Activated CD4-positive, CD25-positive, alpha-beta regulatory T cell (primary cell): Measurements from ENCODE around the gene CAVIN1.
"Not testable (repeated sequence)": the region's sequence is repeated elsewhere in the genome, so short reads cannot be mapped to it uniquely, and the experiment has no call there.

ENCODE experiments used
- DNase-seq, 4 experiments: peaks; one replicate each; lab custom pipeline; 2025; lab: John Stamatoyannopoulos, UW

CAVIN1 gene

GRCh38 chr17:42405963-42406495 lies 17.0 kb downstream of the CAVIN1 start:
- DNase-seq = peak; percentile 64 to 82 (median 70)

DNA sequence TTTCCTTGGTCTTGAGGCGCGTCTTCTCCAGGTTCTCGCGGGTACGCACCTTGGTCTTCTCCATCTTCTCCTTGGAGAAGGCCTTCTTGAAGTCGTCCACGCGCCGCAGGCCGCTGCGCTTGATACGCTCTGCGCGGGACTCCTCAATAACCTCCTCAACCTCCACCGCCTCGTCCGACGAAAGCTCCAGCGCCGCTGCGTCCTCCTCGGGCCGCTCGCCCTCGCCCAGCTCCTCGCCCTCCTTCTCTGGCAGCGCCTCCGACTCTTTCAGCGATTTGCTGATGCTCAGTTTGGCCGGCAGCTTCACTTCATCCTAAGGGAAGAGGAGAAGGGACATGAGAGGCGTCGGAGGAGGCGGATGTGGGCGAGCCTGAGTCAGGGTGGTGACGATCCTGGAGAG lies 18.0 kb downstream of the CAVIN1 start:
- DNase-seq = no peak

DNA sequence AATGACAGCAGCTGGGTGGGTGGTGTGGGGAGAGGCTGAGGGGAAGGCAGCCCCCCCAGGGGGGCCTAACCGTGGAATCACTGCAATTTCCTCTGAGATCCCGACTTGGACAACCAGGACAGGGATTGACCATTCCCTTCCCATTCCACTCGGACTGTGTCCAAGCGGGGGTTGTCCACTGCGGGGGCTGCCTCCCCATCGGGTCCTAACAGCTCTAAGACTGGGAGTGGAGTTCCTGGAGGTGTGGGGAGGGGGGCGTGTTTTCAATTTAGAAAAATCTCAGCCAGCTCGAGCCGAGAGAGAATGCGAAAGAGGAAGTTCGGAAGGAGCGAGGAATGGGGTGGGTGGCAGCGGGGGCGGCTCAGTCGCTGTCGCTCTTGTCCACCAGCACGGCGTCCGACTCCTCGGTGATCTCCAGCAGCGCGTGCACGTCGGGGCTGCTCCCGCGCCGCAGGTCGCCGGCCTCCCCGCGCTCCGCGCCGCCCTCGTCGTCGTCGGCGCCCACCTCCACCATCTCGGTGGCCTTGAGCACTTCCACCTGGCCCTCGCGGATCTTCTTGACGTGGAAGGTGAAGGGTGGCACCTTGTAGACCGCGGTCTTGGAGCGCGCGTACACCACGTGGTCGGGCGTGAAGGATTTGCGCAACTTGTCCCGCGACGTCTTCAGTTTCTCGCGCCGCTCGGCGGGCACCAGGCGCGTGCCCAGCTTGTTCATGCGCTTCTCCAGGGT lies 18.6 kb downstream of the CAVIN1 start:
- no peak for DNase-seq

DNA sequence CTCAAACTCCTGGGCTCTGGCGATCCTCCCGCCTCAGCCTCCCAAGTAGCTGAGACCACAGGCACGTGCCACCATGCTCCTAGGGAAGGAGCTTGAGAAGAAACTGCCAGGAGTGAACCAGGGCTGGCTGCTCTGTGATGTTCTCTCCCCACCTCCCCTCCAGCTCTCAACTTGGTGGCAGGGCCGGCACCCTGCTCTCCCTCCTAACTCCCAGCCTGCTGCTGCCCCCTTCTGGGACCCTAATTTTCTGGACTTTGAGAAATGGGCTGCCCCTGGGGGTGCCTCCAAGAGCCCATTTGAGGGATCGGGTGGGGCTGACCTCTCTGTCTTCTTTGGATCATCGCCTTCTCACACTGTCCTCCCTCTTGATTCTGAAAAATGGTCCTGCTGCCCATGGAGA lies 19.9 kb downstream of the CAVIN1 start:
- peak in 1 of 4 experiments; percentile 17 for DNase-seq

DNA sequence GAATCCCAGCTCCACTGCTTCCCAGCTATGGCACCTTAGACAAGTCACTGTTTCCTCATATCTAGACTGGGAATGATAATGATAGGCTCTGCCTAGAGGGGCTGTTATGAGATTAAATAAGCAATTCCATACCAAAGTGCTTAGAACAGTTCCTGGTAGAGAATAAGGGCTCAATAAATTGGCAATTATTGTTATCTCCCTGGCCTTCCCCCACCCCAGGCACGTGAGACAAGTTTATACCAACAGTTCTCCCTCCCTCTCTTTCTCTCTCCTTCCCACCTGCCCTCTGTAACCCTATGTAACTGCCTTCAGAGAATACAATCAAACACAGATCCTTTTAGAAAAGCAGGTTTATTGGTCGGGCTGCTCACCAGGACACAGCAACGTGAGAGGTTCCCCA lies 20.9 kb downstream of the CAVIN1 start:
- DNase-seq = no peak

DNA sequence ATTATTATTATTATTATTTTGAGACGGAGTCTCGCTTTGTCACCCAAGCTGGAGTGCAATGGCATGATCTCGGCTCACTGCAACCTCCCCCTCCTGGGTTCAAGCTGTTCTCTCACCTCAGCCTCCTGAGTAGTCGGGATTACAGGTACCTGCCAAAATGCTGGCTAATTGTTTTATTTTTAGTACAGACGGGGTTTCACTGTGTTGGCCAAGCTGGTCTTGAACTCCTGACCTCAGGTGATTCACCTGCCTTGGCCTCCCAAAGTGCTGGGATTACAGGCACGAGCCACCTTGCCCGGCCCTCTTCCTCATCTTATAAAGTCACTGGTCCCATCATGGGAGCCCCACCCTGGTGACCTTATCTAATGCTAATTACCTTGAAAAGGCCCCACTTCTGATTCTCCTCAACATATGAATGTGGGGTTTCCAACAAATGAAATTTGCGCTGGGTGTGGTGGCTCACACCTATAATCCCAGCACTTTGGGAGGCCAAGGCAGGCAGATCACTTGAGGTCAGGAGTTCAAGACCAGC lies 22.1 kb downstream of the CAVIN1 start:
- not testable (repeated sequence) for DNase-seq

DNA sequence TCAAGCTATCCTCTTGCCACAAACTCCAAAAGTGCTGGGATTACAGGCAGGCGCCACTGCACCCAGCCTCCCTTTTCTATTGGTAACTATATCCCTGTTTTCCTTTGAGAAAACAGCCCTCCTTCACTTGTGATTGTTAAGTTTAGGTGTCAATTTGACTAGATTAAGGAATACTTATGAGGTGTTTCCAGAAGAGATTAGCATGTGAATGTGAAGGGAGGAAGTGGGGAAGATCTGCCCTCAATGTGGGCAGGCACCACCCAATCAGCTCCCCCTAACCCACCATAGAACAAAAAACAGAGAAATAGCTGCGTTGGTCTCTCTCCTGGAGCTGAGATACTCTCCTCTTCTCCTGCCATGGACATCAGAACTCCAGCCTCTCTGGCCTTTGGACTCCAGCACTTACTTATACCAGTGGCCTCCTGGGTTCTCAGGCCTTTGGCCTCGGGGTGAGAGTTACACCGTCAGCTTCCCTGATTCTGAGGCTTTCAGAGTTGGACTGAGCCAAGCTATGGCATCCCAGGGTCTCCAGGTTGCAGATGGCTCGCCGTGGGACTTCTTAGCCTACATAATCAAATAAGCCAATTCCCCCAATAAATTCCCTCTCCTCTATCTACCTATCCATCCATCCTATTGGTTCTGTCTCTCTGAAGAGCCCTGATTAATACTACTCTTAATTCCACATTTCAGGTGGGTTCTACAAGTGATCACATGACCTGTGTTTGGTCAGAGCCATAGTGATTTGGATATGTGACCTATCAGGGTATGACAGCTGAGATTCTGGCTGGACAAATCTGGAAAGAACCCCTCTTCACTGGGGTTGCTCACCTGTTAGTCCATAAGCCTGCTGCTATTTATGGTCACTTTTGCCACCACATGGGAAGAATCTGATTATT lies 22.9 kb downstream of the CAVIN1 start:
- DNase-seq = no peak

DNA sequence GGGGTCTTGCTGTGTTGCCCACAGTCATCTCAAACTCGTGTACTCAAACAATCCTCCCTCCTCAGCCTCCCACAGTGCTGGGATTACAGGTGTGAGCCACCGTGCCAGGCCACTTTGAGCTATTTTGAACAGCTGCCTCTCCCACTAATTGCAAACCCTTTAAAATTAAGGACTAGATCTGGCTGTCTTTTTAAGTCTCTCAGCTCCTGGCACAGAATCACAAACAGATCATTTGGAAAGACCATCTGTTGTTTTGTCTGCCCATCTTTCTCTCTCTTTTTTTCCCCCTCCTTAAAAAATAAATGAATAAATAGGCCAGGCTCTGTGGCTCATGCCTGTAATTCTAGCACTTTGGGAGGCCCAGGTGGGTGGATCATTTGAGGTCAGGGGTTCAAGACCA lies 23.9 kb downstream of the CAVIN1 start:
- DNase-seq = no peak

DNA sequence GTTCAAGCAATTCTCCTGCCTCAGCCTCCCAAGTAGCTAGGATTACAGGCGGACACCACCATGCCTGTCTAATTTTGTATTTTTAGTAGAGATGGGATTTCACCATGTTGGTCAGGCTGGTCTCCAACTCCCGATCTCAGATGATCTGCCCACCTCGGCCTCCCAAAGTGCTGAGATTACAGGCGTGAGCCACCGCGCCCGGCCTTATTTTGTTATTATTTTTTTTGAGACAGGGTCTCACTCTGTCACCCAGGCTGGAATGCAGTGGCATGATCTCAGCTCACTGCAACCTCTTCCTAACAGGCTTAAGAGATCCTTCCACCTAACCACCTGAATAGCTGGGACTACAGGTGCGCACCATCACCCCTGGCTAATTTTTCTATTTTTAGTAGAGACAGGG lies 27.5 kb downstream of the CAVIN1 start:
- not testable (repeated sequence) for DNase-seq

- DNase-seq = no peak
These were observed 28.2 kb downstream of the CAVIN1 start for GRCh38 chr17:42394838-42395237.

DNA sequence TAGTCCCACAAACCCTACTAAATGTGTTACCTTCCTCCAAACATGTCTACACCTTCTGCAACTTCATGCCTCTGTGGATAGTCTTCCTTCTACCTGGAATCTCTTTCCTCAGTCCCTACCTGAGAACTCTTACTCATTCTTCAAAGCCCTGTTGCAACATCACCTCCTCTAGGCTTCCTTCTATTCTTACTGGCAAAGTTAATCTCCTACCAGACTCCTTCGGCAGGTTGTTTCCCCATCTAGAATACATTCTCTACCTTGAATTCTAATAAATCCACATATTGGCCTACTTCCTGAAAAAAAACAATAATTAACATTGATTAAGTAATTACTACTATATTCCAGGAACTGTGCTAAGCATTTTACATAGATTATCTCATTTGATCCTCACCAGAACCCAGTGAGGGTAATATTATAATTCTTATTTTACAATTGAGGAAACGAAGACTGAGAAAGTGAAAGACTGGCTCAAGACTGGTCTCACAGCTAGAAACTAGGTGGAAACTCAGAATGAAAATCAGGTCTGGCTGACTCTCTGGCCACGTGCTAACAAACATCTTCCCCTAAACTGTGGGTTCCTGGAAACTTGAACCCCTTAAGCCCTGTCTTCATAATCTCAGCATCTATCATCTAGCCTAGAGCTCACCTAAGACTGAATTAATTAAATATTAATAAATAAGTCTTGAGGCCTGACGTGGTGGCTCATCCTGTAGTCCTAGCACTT lies 30.2 kb downstream of the CAVIN1 start:
- no peak for DNase-seq

DNA sequence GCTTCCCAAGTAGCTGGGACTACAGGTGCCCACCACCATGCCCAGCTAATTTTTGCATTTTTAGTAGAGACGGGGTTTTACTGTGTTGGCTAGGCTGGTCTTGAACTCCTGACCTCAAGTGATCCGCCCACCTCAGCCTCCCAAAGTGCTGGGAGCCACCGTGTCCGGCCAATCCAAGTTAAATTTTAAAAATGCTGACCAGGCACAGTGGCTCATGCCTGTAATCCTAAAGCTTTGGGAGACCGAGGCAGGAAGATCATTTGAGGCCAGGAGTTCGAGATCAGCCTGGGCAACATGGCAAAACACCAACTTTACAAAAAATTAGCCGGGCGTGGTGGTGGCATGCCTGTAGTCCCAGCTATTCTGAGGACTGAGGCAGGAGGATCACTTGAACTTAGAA lies 31.6 kb downstream of the CAVIN1 start:
- DNase-seq = not testable (repeated sequence)

DNA sequence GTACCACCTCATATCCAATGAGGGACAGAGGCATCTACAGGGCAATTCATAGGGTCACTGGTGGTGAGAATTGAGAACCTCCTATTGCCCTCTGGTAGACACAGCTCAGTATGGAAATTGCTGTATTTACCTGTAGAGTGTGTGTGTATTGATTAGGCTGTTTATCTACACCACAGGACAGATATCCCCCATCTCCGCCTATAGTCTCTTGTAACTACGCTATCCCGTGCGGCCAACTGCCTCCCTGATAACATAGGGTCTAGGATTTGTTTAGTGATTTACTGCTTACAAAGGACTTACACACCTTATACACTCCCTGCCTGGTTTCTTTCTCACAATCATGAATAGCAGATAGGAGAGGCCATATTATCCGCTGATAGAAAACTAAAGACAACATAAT lies 33.2 kb downstream of the CAVIN1 start:
- DNase-seq = no peak

- no peak for DNase-seq
These were observed 34.0 kb downstream of the CAVIN1 start for GRCh38 chr17:42389135-42389417.

DNA sequence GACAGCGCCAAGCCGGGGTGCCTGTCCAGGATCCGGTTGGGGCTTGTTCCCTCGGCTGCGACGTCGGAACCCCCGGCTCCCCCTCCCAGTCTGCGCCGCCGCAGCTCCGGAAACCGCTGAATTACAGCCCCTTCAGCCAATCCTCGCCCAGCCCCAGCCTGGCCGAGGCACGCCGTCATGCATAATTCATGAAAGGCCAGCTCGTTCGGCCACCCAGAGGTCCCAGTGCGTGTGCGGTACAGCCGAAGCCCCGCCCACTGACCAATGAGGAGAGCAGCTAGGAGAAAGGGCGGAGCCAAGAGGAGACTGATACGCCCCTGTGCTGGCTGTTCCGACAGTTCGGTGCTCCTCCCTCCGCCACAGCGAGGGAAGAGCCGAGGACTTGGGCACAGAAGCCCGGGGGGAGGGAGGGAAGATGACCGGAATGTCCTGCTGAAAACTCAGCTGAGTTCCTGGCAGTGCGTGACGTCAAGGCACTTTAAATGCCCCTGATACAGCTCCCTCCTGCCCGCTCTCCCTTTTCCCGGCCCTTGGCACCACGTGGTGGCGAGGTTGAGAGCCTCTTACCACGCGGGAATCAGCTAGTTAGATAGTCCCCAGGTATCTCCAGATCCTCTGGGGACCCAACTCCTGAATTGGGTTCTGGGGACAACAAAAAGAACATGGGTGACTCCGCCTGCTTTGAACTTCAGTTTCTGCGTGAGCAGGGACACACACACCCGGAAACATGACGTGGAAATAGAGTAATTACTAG lies 34.5 kb downstream of the CAVIN1 start, which contains the start of gene STAT3:
Gene STAT3, minus strand, starts transcription at position 62 of the 754 bp plus-strand sequence. CDS start 39,926 bp downstream, outside the sequence.
- peak; percentile 99 to 100 (median 100) for DNase-seq

- DNase-seq = peak in 1 of 4 experiments; percentile 27
These were observed 35.2 kb downstream of the CAVIN1 start for GRCh38 chr17:42387661-42388380.

DNA sequence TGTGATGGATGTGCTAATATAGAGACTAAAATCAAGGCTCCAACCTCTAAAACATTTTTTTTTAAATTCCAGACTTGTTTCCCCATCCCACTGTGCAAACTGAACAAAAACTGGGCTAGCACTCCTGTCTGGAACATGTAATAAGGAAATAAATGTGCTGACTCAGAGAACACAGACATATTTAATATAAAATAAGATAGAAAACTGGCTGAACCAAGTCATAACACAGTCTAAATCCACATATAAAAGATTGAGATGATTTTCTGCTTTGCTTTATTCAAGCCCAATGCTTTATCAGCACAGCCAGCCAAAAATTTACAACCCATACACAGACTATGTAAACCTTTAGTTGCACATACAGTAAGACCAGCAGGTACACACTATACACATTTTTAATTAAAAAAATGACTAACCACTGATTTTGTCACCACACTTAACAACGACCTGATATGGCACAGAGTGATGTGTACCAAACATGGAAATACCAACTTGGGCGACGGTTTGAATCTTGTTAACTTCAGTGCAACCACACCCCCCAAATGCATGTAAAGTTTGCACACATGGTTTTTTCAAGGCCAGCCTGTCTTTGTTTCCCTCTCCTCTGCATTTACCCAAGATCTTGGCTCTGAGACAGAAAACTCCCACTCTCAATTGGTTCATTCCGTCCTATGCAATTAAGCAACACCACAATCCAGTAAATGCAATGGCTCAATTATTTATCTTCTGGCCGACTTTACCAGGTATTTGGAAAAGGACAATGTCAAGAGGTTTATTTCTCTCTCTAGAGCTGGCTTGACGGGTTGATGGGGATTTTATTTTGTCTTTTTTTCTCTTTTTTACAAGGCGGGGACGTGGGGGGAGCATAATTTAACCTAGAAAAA lies 36.0 kb downstream of the CAVIN1 start:
- DNase-seq = no peak

GRCh38 chr17:42381898-42382297 lies 41.2 kb downstream of the CAVIN1 start:
- DNase-seq = no peak

DNA sequence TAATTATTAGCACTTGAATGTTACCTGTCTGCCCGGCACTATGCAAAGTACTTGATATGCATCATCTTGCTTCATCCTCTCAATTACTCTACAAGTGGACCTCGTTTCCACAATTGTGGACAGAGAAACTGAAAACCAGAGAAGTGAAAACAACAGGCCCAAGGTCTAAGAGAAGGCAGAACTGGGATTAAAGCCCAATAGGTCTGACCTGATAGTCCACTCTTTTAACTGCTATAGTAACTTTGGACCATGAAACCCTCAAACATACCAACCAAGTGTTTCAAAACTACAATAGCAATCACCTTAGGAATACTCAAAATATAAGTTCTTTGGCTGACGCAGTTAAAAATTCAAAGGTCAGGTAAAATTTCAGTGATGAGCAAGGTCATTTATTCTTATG lies 42.1 kb downstream of the CAVIN1 start:
- no peak for DNase-seq
